C4-2B (cell line): ENCODE measurements around the gene SMIM35.

Experiments used
- H3K27ac ChIP-seq: fragments of 450-650 bp; 2 replicates; pipeline ENCODE4 v1.5.1; 2017
- ZFX ChIP-seq: fragments of 450-650 bp; IDR thresholded peaks from 2 replicates; pipeline ENCODE4 v1.6.1; 2017
- TF ChIP-seq, protein P1 (sequence below): fragments of 450-650 bp; conservative IDR thresholded peaks from 2 replicates; pipeline ENCODE4 v1.5.1; 2017; ENCODE audit warnings: mild to moderate bottlenecking

The SMIM35 gene

DNA sequence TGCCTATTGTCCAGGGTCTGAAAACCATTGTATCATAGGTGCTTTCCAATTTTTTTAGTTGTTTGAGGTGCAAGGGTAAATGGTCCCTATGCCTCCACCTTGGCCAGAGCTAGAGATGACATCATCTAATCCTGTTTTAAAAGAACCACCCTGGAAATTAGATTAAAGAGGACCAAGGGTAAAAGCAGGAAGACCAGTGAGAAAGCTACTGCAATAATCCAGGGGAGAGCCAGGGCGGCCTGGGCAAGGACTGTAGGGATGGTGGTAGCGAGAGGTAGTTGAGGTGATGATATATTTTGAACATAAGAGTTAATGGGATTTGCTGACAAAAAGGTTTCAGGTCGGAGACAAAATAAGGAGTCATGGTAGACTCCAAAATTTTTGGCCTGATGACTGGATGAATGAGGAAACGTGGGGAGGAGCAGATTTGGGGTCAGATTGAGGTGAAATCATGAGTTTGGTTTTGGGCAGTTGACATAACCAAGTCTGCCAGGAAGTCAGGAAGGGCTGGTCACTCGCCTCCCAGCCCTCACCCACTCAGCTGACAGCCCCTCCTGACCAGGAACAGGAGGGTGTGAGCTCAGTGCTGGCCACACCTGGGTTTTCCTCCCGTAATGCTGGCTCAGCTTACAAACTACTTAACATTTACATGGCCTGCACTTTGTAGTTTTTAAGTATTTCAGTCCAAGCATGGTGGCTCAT lies 42.9 kb upstream of the SMIM35 start:
- no peak for TF ChIP-seq ZFX
- TF ChIP-seq, protein P1, sequence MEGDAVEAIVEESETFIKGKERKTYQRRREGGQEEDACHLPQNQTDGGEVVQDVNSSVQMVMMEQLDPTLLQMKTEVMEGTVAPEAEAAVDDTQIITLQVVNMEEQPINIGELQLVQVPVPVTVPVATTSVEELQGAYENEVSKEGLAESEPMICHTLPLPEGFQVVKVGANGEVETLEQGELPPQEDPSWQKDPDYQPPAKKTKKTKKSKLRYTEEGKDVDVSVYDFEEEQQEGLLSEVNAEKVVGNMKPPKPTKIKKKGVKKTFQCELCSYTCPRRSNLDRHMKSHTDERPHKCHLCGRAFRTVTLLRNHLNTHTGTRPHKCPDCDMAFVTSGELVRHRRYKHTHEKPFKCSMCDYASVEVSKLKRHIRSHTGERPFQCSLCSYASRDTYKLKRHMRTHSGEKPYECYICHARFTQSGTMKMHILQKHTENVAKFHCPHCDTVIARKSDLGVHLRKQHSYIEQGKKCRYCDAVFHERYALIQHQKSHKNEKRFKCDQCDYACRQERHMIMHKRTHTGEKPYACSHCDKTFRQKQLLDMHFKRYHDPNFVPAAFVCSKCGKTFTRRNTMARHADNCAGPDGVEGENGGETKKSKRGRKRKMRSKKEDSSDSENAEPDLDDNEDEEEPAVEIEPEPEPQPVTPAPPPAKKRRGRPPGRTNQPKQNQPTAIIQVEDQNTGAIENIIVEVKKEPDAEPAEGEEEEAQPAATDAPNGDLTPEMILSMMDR, result no peak
- H3K27ac ChIP-seq, result no peak overlapping the region

DNA sequence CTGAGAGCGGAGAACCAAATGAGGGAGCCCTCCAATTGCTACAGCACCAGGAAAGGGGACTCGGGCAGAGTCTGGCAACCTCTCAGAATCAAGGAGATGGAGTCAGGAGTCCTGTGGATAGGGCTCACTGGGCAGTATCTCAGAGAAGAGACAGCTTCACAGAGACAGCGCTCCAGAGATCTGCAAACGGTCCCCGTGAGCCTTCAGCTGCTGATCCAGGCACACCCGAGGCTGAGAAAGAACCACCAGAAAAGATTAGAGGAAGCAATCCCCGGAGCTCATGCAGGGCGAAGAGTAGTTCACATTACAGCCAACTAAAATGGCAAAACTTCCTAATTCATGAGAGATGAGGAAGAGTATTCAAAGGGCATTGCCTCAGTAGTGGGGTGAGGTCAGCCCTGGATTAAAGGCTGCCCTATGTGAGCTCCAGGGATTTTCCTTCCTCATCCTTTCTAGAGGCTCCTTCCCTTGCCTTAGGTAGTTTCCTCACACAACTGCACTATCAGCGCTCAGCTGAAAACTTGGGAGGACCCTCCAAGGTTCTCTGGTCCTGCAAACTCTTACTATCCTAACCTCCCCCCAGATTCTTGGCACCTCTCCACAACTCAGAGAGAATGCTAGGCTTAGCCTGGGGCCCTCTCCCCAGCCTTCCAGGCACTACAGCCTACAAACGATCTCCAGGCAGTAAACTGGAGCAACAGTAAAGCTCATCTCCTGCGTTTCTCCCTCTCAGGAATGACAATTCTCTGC lies 42.1 kb upstream of the SMIM35 start:
- no peak overlapping the region for H3K27ac ChIP-seq
- no peak for TF ChIP-seq ZFX
- TF ChIP-seq, protein P1, result no peak

DNA sequence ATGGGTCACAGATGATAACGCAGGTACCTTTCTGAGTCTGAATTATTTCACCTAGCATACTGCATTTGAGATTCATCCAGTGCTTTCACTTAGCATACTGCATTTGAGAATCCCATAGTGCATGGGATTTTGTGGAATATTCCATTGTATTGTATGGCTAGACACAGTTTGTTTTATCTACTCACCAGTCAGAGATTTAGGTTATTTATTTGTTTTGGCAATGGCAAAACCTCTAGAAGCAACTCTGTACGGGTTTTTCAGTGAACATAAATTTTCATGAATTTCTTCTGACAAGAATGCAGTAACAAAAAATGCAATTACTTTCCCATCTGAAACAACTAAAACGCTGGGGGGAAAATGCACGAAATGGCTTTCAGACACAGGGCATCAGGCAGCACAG lies 41.5 kb upstream of the SMIM35 start:
- TF ChIP-seq, protein P1, result no peak
- TF ChIP-seq ZFX, result no peak
- H3K27ac ChIP-seq, result no peak overlapping the region

DNA sequence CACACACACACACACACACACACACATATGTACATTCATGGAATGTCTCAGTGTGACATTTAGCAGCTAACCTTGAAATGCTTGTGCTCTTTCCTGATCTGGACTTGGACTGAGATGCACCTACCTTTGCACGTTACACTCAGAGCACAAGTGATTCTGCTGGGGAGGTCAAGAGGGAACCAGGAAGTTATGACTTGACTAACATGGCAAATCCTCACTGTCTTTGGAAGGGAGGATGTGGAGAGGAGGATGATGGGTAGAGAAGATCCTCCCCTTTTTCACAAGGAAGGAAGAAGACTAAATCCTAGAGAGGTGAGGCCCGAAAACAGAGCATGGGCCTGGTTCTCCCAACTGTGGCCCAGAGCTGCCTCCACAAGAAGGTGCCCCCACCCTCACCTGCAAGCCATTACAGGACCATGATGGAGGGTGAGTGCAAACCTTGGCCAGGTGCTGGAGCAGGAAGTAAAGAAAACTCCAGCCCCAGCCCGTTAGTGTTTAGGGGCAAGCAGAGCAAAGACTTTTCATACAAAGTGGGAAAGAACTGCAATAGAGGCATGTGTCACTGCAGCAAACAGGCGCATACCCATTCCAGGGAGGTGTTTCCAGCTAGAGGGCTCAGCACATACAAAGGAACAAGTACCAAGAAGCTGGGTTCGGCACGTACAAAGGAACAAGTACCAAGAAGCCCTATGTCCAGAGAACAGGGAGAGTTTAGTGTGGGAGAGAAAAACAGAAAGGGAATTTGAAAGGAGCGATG lies 39.5 kb upstream of the SMIM35 start:
- TF ChIP-seq, protein P1, result no peak
- no peak for TF ChIP-seq ZFX
- peak overlapping the region; percentile 30; the same call in 1 of the 2 replicates for H3K27ac ChIP-seq

DNA sequence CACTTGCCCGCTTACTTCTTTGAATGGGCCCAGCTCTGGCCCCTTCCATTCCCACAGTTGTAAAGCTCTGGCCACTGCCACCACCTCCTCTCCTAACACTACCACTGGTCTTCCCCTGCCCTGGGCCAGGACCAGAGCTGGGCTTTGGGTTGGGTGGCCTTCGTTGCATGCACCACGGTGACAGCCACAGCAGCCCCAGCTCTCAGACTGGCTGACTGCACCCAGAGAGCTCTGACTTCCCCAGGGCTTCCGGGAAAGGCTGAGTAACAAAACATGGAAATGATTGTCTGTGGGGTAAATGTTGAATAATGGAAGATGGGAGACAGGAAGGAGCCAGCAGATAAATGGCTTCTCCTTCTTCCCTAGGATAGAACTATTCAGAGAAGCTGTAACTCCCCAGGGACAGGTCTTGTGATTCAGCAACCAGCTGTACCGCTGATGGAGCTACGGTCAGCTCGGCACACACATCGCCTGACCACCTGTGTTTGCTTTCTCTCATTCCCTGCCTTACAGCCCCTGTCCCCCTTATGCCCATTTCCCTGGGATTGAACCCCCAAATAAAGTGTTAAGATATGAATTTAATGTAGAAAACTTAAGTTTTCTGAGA lies 38.3 kb upstream of the SMIM35 start:
- H3K27ac ChIP-seq, result no peak overlapping the region
- TF ChIP-seq, protein P1, result no peak
- no peak for TF ChIP-seq ZFX

DNA sequence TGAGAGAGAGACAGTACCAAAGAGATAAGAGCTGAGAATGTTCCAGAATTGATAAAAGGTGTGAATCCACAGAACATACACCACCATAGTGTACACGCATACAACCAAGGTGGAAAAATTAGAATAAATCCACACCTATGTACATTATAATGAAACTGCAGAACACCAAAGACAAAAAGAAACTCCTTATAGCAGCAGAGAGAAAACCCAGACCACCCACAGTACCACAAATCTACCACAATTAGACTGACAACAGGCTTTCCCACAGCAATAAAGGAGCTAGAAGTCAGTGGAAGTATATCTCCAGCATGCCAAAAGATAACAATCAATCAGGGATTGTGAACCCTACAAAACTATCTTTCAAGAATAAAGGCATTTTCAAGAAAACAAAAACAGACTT lies 34.0 kb upstream of the SMIM35 start:
- TF ChIP-seq, protein P1, result no peak
- TF ChIP-seq ZFX, result no peak
- H3K27ac ChIP-seq, result no peak overlapping the region
